BLaER1 (cell line): Measurements from ENCODE around the gene ACSL1.

Experiments used
- H3K27ac ChIP-seq: shearing (Covaris generic); formaldehyde crosslinking; 2 replicates; pipeline ENCODE4 v1.8.1; 2022
- H3K27me3 ChIP-seq: shearing (Covaris generic); formaldehyde crosslinking; 2 replicates; pipeline ENCODE4 v1.8.1; 2022
- H3K36me3 ChIP-seq: shearing (Covaris generic); formaldehyde crosslinking; 2 replicates; pipeline ENCODE4 v1.8.1; 2022
- H3K4me1 ChIP-seq: shearing (Covaris generic); formaldehyde crosslinking; 2 replicates; pipeline ENCODE4 v1.8.1; 2022
- H3K4me2 ChIP-seq: shearing (Covaris generic); formaldehyde crosslinking; 2 replicates; pipeline ENCODE4 v1.8.1; 2022
- H3K4me3 ChIP-seq: shearing (Covaris generic); formaldehyde crosslinking; 2 replicates; pipeline ENCODE4 v1.8.1; 2022
- H3K9ac ChIP-seq: shearing (Covaris generic); formaldehyde crosslinking; 2 replicates; pipeline ENCODE4 v1.8.1; 2022
- H3K9me3 ChIP-seq: shearing (Covaris generic); formaldehyde crosslinking; 2 replicates; pipeline ENCODE4 v1.8.1; 2022
- H4K20me1 ChIP-seq: shearing (Covaris generic); formaldehyde crosslinking; 2 replicates; pipeline ENCODE4 v1.8.1; 2022
- Cebpa-rat ChIP-seq: shearing (Covaris generic); IDR thresholded peaks from 2 replicates; pipeline ENCODE4 v1.8.1; 2022

Gene ACSL1

GRCh38 chr4:184824081-184824775, 1.5 kb downstream of the ACSL1 start:
- Histone ChIP-seq H3K27ac (no peak overlapping the region), H4K20me1 (peaks cover 54% of the 10 kb centered on the region), H3K27me3 (peaks cover 22% of the 10 kb centered on the region), H3K36me3 (no peaks in the 10 kb centered on the region), H3K9ac (no peak overlapping the region; the same call in 1 of the 2 replicates), H3K4me1 (peaks cover 32% of the 10 kb centered on the region), H3K4me2 (peak overlapping the region; percentile 98), H3K9me3 (no peaks in the 10 kb centered on the region), H3K4me3 (peak overlapping the region; percentile 79)
- TF ChIP-seq Cebpa-rat = no peak

- Histone ChIP-seq H3K27ac (no peak overlapping the region), H3K9ac (no peak overlapping the region; the same call in 1 of the 2 replicates), H3K27me3 (peaks cover 22% of the 10 kb centered on the region), H3K36me3 (no peaks in the 10 kb centered on the region), H4K20me1 (peaks cover 65% of the 10 kb centered on the region), H3K4me1 (peaks cover 32% of the 10 kb centered on the region), H3K9me3 (no peaks in the 10 kb centered on the region), H3K4me2 (no peak overlapping the region), H3K4me3 (no peak overlapping the region)
- no peak for TF ChIP-seq Cebpa-rat
Measured at GRCh38 chr4:184823014-184823413, 2.8 kb downstream of the ACSL1 start.

GRCh38 chr4:184822356-184822755, 3.4 kb downstream of the ACSL1 start:
- no peak for TF ChIP-seq Cebpa-rat
- Histone ChIP-seq H3K4me3 (no peak overlapping the region), H3K4me2 (no peak overlapping the region), H3K36me3 (no peaks in the 10 kb centered on the region), H3K9me3 (no peaks in the 10 kb centered on the region), H4K20me1 (peaks cover 72% of the 10 kb centered on the region), H3K27me3 (peaks cover 22% of the 10 kb centered on the region), H3K27ac (no peak overlapping the region), H3K9ac (no peak overlapping the region), H3K4me1 (peaks cover 31% of the 10 kb centered on the region)

- no peak for TF ChIP-seq Cebpa-rat
- Histone ChIP-seq H3K9ac (no peak overlapping the region), H3K4me1 (peaks cover 20% of the 10 kb centered on the region), H3K27ac (no peak overlapping the region), H3K9me3 (no peaks in the 10 kb centered on the region), H3K36me3 (no peaks in the 10 kb centered on the region), H3K27me3 (peaks cover 22% of the 10 kb centered on the region), H3K4me2 (no peak overlapping the region), H4K20me1 (peaks cover 83% of the 10 kb centered on the region), H3K4me3 (no peak overlapping the region)
Measured at GRCh38 chr4:184821242-184821641, 4.5 kb downstream of the ACSL1 start.

GRCh38 chr4:184819786-184820185, 6.0 kb downstream of the ACSL1 start:
- TF ChIP-seq Cebpa-rat = no peak
- H3K27ac ChIP-seq = no peak overlapping the region
- H3K4me1 ChIP-seq = peaks cover 28% of the 10 kb centered on the region

GRCh38 chr4:184818216-184818564, 7.6 kb downstream of the ACSL1 start:
- no peak for TF ChIP-seq Cebpa-rat

More at GRCh38 chr4:184819786-184820185, 6.0 kb downstream of the ACSL1 start:
- H3K4me3 ChIP-seq = no peak overlapping the region
- no peaks in the 10 kb centered on the region for H3K36me3 ChIP-seq
- H4K20me1 ChIP-seq = peaks cover 92% of the 10 kb centered on the region
- peaks cover 14% of the 10 kb centered on the region; the same call in 1 of the 2 replicates for H3K27me3 ChIP-seq
- no peak overlapping the region for H3K9ac ChIP-seq
- no peaks in the 10 kb centered on the region for H3K9me3 ChIP-seq
- H3K4me2 ChIP-seq = no peak overlapping the region

GRCh38 chr4:184817494-184818215, 8.1 kb downstream of the ACSL1 start:
- Histone ChIP-seq H3K36me3 (no peaks in the 10 kb centered on the region), H3K27ac (no peak overlapping the region), H3K4me2 (no peak overlapping the region), H3K9me3 (no peaks in the 10 kb centered on the region), H3K4me1 (peaks cover 21% of the 10 kb centered on the region), H3K4me3 (no peak overlapping the region), H3K9ac (no peak overlapping the region), H4K20me1 (peaks cover 78% of the 10 kb centered on the region), H3K27me3 (no peaks in the 10 kb centered on the region)
- TF ChIP-seq Cebpa-rat = no peak

More at GRCh38 chr4:184818216-184818564, 7.6 kb downstream of the ACSL1 start:
- no peaks in the 10 kb centered on the region for H3K27me3 ChIP-seq
- H3K9ac ChIP-seq = no peak overlapping the region
- no peaks in the 10 kb centered on the region for H3K9me3 ChIP-seq
- H3K36me3 ChIP-seq = no peaks in the 10 kb centered on the region
- no peak overlapping the region for H3K4me3 ChIP-seq
- H4K20me1 ChIP-seq = peaks cover 81% of the 10 kb centered on the region
- no peak overlapping the region for H3K27ac ChIP-seq
- H3K4me2 ChIP-seq = no peak overlapping the region
- peaks cover 19% of the 10 kb centered on the region for H3K4me1 ChIP-seq

- no peak overlapping the region for H3K27ac ChIP-seq
- H3K9ac ChIP-seq = no peak overlapping the region
- TF ChIP-seq Cebpa-rat = no peak
- peaks cover 27% of the 10 kb centered on the region for H3K4me1 ChIP-seq
- no peak overlapping the region for H3K4me3 ChIP-seq
- no peaks in the 10 kb centered on the region for H3K27me3 ChIP-seq
- H3K9me3 ChIP-seq = no peaks in the 10 kb centered on the region
- peaks cover 78% of the 10 kb centered on the region for H4K20me1 ChIP-seq
- no peaks in the 10 kb centered on the region for H3K36me3 ChIP-seq
- no peak overlapping the region for H3K4me2 ChIP-seq
Measured at GRCh38 chr4:184816962-184817361, 8.8 kb downstream of the ACSL1 start.

GRCh38 chr4:184815046-184815877, 10.5 kb downstream of the ACSL1 start:
- peaks cover 78% of the 10 kb centered on the region for H4K20me1 ChIP-seq
- no peak overlapping the region; the same call in 1 of the 2 replicates for H3K9ac ChIP-seq
- no peak for TF ChIP-seq Cebpa-rat
- H3K4me3 ChIP-seq = no peak overlapping the region
- H3K36me3 ChIP-seq = no peaks in the 10 kb centered on the region
- peaks cover 29% of the 10 kb centered on the region for H3K4me1 ChIP-seq
- peak overlapping the region; percentile 43; the same call in 1 of the 2 replicates for H3K27ac ChIP-seq
- H3K27me3 ChIP-seq = no peaks in the 10 kb centered on the region
- peak overlapping the region; percentile 65 for H3K4me2 ChIP-seq
- no peaks in the 10 kb centered on the region for H3K9me3 ChIP-seq
